Upper lobe of left lung (tissue), 6 donors: Measurements from ENCODE around the gene SBF1. TPM values are rescaled to one million over a fixed set of nuclear protein-coding genes. Genes with fewer than 3 reads are reported as not detected.

ENCODE experiments used
- ATAC-seq, 2 donors: fragments of 200-7000 bp; cut with Tn5 transposase; one replicate each; pipeline ENCODE4 v1.9.1; 2022; ENCODE audit warnings: mild to moderate bottlenecking in 2 of 2, moderate library complexity in 2 of 2; ENCODE audit not compliant: low FRiP score in 2 of 2
- DNase-seq, 2 donors: peaks; one replicate each; pipeline ENCODE4 v3.0.0-alpha.2; 2019 to 2020
- H3K27ac ChIP-seq, 4 donors: fragments of 200-600 bp; sonication (generic); one replicate each; pipeline ENCODE4 v1.5.1; 2016 to 2019
- H3K27me3 ChIP-seq, 4 donors: fragments of 200-600 bp; sonication (generic); one replicate each; pipeline ENCODE4 v1.5.1; 2017 to 2019
- H3K36me3 ChIP-seq, 4 donors: fragments of 200-600 bp; sonication (generic); one replicate each; pipeline ENCODE4 v1.5.1; 2016 to 2019
- H3K4me1 ChIP-seq, 4 donors: fragments of 200-600 bp; sonication (generic); one replicate each; pipeline ENCODE4 v1.5.1; 2018 to 2019
- H3K4me3 ChIP-seq, 4 donors: fragments of 200-600 bp; sonication (generic); one replicate each; pipeline ENCODE4 v1.5.1; 2017 to 2019; ENCODE audit warnings: mild to moderate bottlenecking in 2 of 4, moderate library complexity in 1 of 4
- H3K9me3 ChIP-seq, 4 donors: fragments of 200-600 bp; sonication (generic); one replicate each; pipeline ENCODE4 v1.5.1; 2018 to 2019
- EP300 ChIP-seq, 4 donors: sonication (generic); formaldehyde crosslinking; IDR thresholded peaks; one replicate each; pipeline ENCODE4 v1.5.1; 2017; ENCODE audit warnings: antibody characterized with exemption in 4 of 4, control low read depth in 2 of 4
- POLR2A ChIP-seq, 4 donors: fragments of 450-650 bp; IDR thresholded peaks; one replicate each; pipeline ENCODE4 v1.5.1; 2016 to 2017; ENCODE audit warnings: antibody characterized with exemption in 4 of 4, mild to moderate bottlenecking in 2 of 4
- POLR2AphosphoS5 ChIP-seq, 2 donors: sonication (generic); formaldehyde crosslinking; IDR thresholded peaks; one replicate each; pipeline ENCODE4 v1.5.1; 2017; ENCODE audit warnings: antibody characterized with exemption in 2 of 2
- WGBS, 2 donors: methylation state at CpG; one replicate each; pipeline ENCODE4 v1.1.5; 2017 to 2018; 5-methylcytosine and 5-hydroxymethylcytosine counted together
- total RNA-seq, 6 donors: library from RNA; depleted of rRNA in 4 of 6; stranded (reverse); fragments of >200 nt in 4 of 6; gene quantifications; one replicate each; pipeline versions ENCODE4 v1.1.0 to v1.2.1, GENCODE V29; 2016 to 2021
- TF ChIP-seq, protein P1 (sequence below), 6 experiments: fragments of 450-650 bp in 4 of 6; fragments of 200-600 bp in 2 of 6; sonication (generic) in 2 of 6; IDR thresholded peaks; one replicate each; pipeline ENCODE4 v1.5.1; 2016 to 2019; ENCODE audit warnings: antibody characterized with exemption in 6 of 6
- donor health status: DM: no; HTN: no; CAD: no; lungs with moderate emphysema.
- donor health status: DM: no; HTN: yes; CAD: no; lungs with severe emphysema.

The SBF1 gene
- total RNA-seq, 6 donors from 2014 or later, result 44.6 to 117 (median 75.7) TPM

DNA sequence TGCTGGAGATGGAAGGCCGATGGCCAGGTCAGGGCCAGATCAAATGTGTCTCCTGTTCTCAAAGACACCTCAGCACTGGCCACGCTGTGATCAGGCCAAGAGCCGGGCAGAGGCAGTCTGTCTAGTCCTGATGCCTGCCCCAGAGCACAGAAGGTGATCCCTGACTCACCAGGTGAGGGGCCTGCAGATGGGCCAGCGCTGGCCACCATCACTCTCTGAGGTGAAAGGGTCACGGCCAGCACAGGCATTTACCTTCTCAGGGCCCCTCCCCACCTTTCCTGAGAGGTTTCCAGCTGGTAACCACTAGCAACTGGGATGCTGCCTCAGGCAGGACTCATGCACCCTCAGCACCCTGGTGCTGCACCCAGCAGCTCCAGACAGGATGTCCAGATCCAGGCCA is 2.9 kb downstream of the SBF1 start:
- ATAC-seq (no peak), DNase-seq (no peak)
- WGBS, 2 donors, result 20 to 83% methylated on average over 1 to 4 of the region's 5 CpGs
- Histone ChIP-seq H3K9me3 (no peaks in the 10 kb centered on the region), H3K4me3 (no peak overlapping the region), H3K4me1 (peaks cover 50 to 66% (median 54%) of the 10 kb centered on the region in 4 donors), H3K36me3 (peaks cover 4 to 13% (median 13%) of the 10 kb centered on the region in 4 donors), H3K27ac (no peak overlapping the region), H3K27me3 (no peaks in the 10 kb centered on the region)
- TF ChIP-seq, protein P1, sequence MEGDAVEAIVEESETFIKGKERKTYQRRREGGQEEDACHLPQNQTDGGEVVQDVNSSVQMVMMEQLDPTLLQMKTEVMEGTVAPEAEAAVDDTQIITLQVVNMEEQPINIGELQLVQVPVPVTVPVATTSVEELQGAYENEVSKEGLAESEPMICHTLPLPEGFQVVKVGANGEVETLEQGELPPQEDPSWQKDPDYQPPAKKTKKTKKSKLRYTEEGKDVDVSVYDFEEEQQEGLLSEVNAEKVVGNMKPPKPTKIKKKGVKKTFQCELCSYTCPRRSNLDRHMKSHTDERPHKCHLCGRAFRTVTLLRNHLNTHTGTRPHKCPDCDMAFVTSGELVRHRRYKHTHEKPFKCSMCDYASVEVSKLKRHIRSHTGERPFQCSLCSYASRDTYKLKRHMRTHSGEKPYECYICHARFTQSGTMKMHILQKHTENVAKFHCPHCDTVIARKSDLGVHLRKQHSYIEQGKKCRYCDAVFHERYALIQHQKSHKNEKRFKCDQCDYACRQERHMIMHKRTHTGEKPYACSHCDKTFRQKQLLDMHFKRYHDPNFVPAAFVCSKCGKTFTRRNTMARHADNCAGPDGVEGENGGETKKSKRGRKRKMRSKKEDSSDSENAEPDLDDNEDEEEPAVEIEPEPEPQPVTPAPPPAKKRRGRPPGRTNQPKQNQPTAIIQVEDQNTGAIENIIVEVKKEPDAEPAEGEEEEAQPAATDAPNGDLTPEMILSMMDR (IDR thresholded peaks at IDR 0.05), result no peak
- TF ChIP-seq POLR2A (IDR thresholded peaks at IDR 0.05), result no peak
- TF ChIP-seq POLR2AphosphoS5 (IDR thresholded peaks at IDR 0.05), result no peak
- no peak for TF ChIP-seq EP300 (IDR thresholded peaks at IDR 0.05)

GRCh38 chr22:50471197-50471847 is 3.5 kb downstream of the SBF1 start:
- H3K27ac ChIP-seq, result peak overlapping the region in 2 of 4 donors; percentile 46 to 50
- TF ChIP-seq, protein P1 (IDR thresholded peaks at IDR 0.05), result no peak
- TF ChIP-seq EP300 (IDR thresholded peaks at IDR 0.05) (no peak), POLR2A (IDR thresholded peaks at IDR 0.05) (no peak), POLR2AphosphoS5 (IDR thresholded peaks at IDR 0.05) (no peak)
- peak in 1 of 2 donors; percentile 68 for DNase-seq
- H3K9me3 ChIP-seq, result no peaks in the 10 kb centered on the region
- WGBS, 2 donors, result 57 to 80% methylated on average over 1 to 21 of the region's 21 CpGs
- peaks cover 11 to 20% (median 19%) of the 10 kb centered on the region in 4 donors for H3K36me3 ChIP-seq
- H3K4me3 ChIP-seq, result no peak overlapping the region
- no peak for ATAC-seq
- H3K27me3 ChIP-seq, result no peaks in the 10 kb centered on the region
- H3K4me1 ChIP-seq, result peaks cover 50 to 66% (median 54%) of the 10 kb centered on the region in 4 donors

GRCh38 chr22:50470491-50470890 is 4.3 kb downstream of the SBF1 start:
- Histone ChIP-seq H3K9me3 (no peaks in the 10 kb centered on the region), H3K4me3 (no peak overlapping the region)

GRCh38 chr22:50469377-50470305 is 5.2 kb downstream of the SBF1 start:
- 41% methylated on average over 7 to 23 of the region's 25 CpGs for WGBS, 2 donors
- peak overlapping the region; percentile 18 to 65 (median 34) for H3K27ac ChIP-seq
- TF ChIP-seq POLR2AphosphoS5 (IDR thresholded peaks at IDR 0.05) (peak in 1 of 2 donors; percentile 29), EP300 (IDR thresholded peaks at IDR 0.05) (no peak), POLR2A (IDR thresholded peaks at IDR 0.05) (peak in 1 of 4 donors; percentile 19)
- TF ChIP-seq, protein P1 (IDR thresholded peaks at IDR 0.05), result no peak
- peaks cover 17 to 36% (median 36%) of the 10 kb centered on the region in 4 donors for H3K36me3 ChIP-seq
- H3K4me1 ChIP-seq, result peaks cover 45 to 59% (median 49%) of the 10 kb centered on the region in 4 donors
- DNase-seq (peak; percentile 83 to 89), ATAC-seq (peak; percentile 18 to 63)
- H3K4me3 ChIP-seq, result no peak overlapping the region
- H3K9me3 ChIP-seq, result no peaks in the 10 kb centered on the region
- H3K27me3 ChIP-seq, result no peaks in the 10 kb centered on the region

More at GRCh38 chr22:50470491-50470890, 4.3 kb downstream of the SBF1 start:
- DNase-seq, result no peak
- Histone ChIP-seq H3K36me3 (peaks cover 17 to 28% (median 28%) of the 10 kb centered on the region in 4 donors), H3K4me1 (peaks cover 48 to 64% (median 53%) of the 10 kb centered on the region in 4 donors), H3K27me3 (no peaks in the 10 kb centered on the region), H3K27ac (peak overlapping the region in 3 of 4 donors; percentile 22 to 65 (median 50))
- 70 to 74% methylated on average over 3 to 6 of the region's 6 CpGs for WGBS, 2 donors
- TF ChIP-seq EP300 (IDR thresholded peaks at IDR 0.05) (no peak), POLR2A (IDR thresholded peaks at IDR 0.05) (no peak), POLR2AphosphoS5 (IDR thresholded peaks at IDR 0.05) (no peak)
- TF ChIP-seq, protein P1 (IDR thresholded peaks at IDR 0.05), result no peak
- ATAC-seq, result no peak
